GM23338 (cell line): Measurements from ENCODE around the gene CRACDL. TPM values are rescaled to one million over a fixed set of nuclear protein-coding genes. Genes with fewer than 3 reads are reported as not detected.

Experiments
- ATAC-seq: fragments of 200-7000 bp; cut with Tn5 transposase; 3 replicates; pipeline ENCODE4 v1.9.1; 2020
- DNase-seq: peaks from one replicate; pipeline ENCODE4 v3.0.0-alpha.2; 2015; ENCODE audit warnings: low spot score
- H2AFZ ChIP-seq: fragments of 200-600 bp; sonication (generic); 2 replicates; pipeline ENCODE4 v1.8.0; 2016; ENCODE audit warnings: antibody characterized with exemption, mild to moderate bottlenecking, moderate library complexity
- H3F3A ChIP-seq: fragments of 200-600 bp; sonication (generic); replicated peaks from 2 replicates; pipeline ENCODE4 v1.8.0; 2017; ENCODE audit warnings: antibody characterized with exemption, mixed run types, low read depth
- H3K27ac ChIP-seq: fragments of 200-600 bp; sonication (generic); 2 replicates; pipeline ENCODE4 v1.6.1; 2016; ENCODE audit warnings: low read depth
- H3K27me3 ChIP-seq: fragments of 200-600 bp; sonication (generic); 2 replicates; pipeline ENCODE4 v1.8.0; 2016; ENCODE audit warnings: mild to moderate bottlenecking, mixed run types, moderate library complexity; ENCODE audit not compliant: insufficient read depth
- H3K36me3 ChIP-seq: fragments of 200-600 bp; sonication (generic); 2 replicates; pipeline ENCODE4 v1.8.0; 2016; ENCODE audit warnings: mild to moderate bottlenecking; ENCODE audit not compliant: insufficient read depth
- H3K4me1 ChIP-seq: fragments of 200-600 bp; sonication (generic); 2 replicates; pipeline ENCODE4 v1.8.0; 2016; ENCODE audit warnings: mild to moderate bottlenecking, moderate library complexity; ENCODE audit not compliant: insufficient read depth
- H3K4me2 ChIP-seq: fragments of 200-600 bp; sonication (generic); 2 replicates; pipeline ENCODE4 v1.7.1; 2017; ENCODE audit warnings: mixed run types
- H3K4me3 ChIP-seq: fragments of 200-600 bp; sonication (generic); 2 replicates; pipeline ENCODE4 v1.6.1; 2016; ENCODE audit warnings: mixed run types
- H3K79me2 ChIP-seq: fragments of 200-600 bp; sonication (generic); replicated peaks from 2 replicates; pipeline ENCODE4 v1.8.0; 2017; ENCODE audit warnings: mild to moderate bottlenecking; ENCODE audit not compliant: insufficient read depth
- H3K9me2 ChIP-seq: fragments of 200-600 bp; sonication (generic); 2 replicates; pipeline ENCODE4 v1.8.0; 2017; ENCODE audit not compliant: insufficient read depth
- H4K20me1 ChIP-seq: fragments of 200-600 bp; sonication (generic); replicated peaks from 2 replicates; pipeline ENCODE4 v1.8.0; 2017; ENCODE audit warnings: mild to moderate bottlenecking; ENCODE audit not compliant: insufficient read depth
- H3K27ac Mint-ChIP-seq: 2 replicates; pipeline ENCODE4 v1.8.0; 2020; ENCODE audit warnings: inconsistent platforms, mild to moderate bottlenecking, moderate library complexity, mixed read lengths
- H3K27me3 Mint-ChIP-seq: 3 replicates; pipeline ENCODE4 v1.8.0; 2022; ENCODE audit warnings: low read depth, mild to moderate bottlenecking, moderate library complexity, mixed read lengths, inconsistent platforms; ENCODE audit not compliant: insufficient read depth, poor library complexity
- H3K36me3 Mint-ChIP-seq: 3 replicates; pipeline ENCODE4 v1.8.0; 2021; ENCODE audit warnings: low read depth, mild to moderate bottlenecking, inconsistent platforms, moderate library complexity, mixed read lengths
- H3K4me1 Mint-ChIP-seq: 3 replicates; pipeline ENCODE4 v1.8.0; 2020; ENCODE audit warnings: mild to moderate bottlenecking, inconsistent platforms, mixed read lengths
- H3K4me3 Mint-ChIP-seq: 3 replicates; pipeline ENCODE4 v1.8.0; 2021; ENCODE audit warnings: moderate library complexity, mild to moderate bottlenecking, inconsistent platforms, mixed read lengths
- H3K9me3 Mint-ChIP-seq: 3 replicates; pipeline ENCODE4 v1.8.0; 2020; ENCODE audit warnings: moderate library complexity, mild to moderate bottlenecking, inconsistent platforms, mixed read lengths
- ETS1 ChIP-seq: IDR thresholded peaks from 2 replicates; pipeline ENCODE4 v1.6.1; 2016; ENCODE audit warnings: antibody characterized with exemption
- EZH2 ChIP-seq: fragments of 200-600 bp; sonication (generic); IDR thresholded peaks from one replicate; pipeline ENCODE4 v1.8.0; 2017; ENCODE audit warnings: antibody characterized with exemption, mild to moderate bottlenecking, low read depth; ENCODE audit not compliant: unreplicated experiment
- EZH2phosphoT487 ChIP-seq: fragments of 200-600 bp; sonication (generic); IDR thresholded peaks from one replicate; pipeline ENCODE4 v1.8.1; 2018; ENCODE audit warnings: antibody characterized with exemption; ENCODE audit not compliant: unreplicated experiment
- JUNB ChIP-seq: IDR thresholded peaks from one replicate; pipeline ENCODE4 v1.6.1; 2016; ENCODE audit warnings: antibody characterized with exemption; ENCODE audit not compliant: unreplicated experiment
- NANOG ChIP-seq: IDR thresholded peaks from 2 replicates; pipeline ENCODE4 v1.6.1; 2016; ENCODE audit warnings: antibody characterized with exemption, borderline replicate concordance
- POLR2AphosphoS5 ChIP-seq: IDR thresholded peaks from 2 replicates; pipeline ENCODE4 v1.6.1; 2016; ENCODE audit warnings: antibody characterized with exemption, low read depth
- REST ChIP-seq: IDR thresholded peaks from one replicate; pipeline ENCODE4 v1.6.1; 2018; ENCODE audit warnings: antibody characterized with exemption; ENCODE audit not compliant: unreplicated experiment
- STAT1 ChIP-seq: IDR thresholded peaks from one replicate; pipeline ENCODE4 v1.6.1; 2016; ENCODE audit warnings: antibody characterized with exemption; ENCODE audit not compliant: unreplicated experiment
- ZNF114 ChIP-seq: fragments of 250-450 bp; sonication (Bioruptor Pico); IDR thresholded peaks from 2 replicates; pipeline ENCODE4 v1.5.0; 2020; ENCODE audit warnings: mild to moderate bottlenecking, moderate library complexity
- polyA plus RNA-seq: library from polyadenylated mRNA; unstranded; fragments of >200 nt; fragmentation: Nextera tagmentation; extraction: Ambion mirVana; gene quantifications from 2 replicates; pipeline ENCODE4 v1.2.1, GENCODE V29; 2016
- total RNA-seq: library from RNA; depleted of rRNA; stranded (reverse); fragments of >200 nt; shearing (Covaris generic); gene quantifications from 2 replicates; pipeline ENCODE4 v1.2.3, GENCODE V29; 2014
- TF ChIP-seq, protein P1 (sequence below), 2 experiments: fragments of 200-600 bp in 1 of 2; sonication (generic) in 1 of 2; conservative IDR thresholded peaks; 2 replicates each; pipeline versions ENCODE4 v1.5.1 to v1.6.1; 2016 to 2017; ENCODE audit warnings: antibody characterized with exemption in 2 of 2, low read depth in 2 of 2, mild to moderate bottlenecking in 2 of 2, moderate library complexity in 1 of 2

The CRACDL gene
- total and polyA plus RNA-seq, 2 experiments from 2014 or later = 0.14 to 0.16 TPM

DNA sequence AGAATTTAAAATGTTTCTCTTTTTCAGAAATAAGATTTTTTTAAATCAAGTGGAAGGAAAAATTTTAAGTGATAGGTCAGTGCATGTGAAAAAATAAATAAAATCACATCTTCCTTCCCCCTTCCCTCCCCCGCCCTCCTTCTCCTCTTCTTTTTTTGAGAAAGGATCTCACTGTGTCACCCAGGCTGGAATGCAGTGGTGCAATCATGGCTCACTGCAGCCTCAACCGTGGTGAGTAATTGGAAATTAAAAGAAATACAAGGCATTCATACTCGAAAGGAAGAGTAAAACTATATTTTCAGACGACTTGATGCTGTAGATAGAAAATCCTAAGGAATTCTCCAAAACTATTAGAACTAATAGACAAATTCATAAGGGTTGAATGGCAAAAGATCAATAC, 16.9 kb upstream of the CRACDL start (continued):
- TF ChIP-seq, protein P1, sequence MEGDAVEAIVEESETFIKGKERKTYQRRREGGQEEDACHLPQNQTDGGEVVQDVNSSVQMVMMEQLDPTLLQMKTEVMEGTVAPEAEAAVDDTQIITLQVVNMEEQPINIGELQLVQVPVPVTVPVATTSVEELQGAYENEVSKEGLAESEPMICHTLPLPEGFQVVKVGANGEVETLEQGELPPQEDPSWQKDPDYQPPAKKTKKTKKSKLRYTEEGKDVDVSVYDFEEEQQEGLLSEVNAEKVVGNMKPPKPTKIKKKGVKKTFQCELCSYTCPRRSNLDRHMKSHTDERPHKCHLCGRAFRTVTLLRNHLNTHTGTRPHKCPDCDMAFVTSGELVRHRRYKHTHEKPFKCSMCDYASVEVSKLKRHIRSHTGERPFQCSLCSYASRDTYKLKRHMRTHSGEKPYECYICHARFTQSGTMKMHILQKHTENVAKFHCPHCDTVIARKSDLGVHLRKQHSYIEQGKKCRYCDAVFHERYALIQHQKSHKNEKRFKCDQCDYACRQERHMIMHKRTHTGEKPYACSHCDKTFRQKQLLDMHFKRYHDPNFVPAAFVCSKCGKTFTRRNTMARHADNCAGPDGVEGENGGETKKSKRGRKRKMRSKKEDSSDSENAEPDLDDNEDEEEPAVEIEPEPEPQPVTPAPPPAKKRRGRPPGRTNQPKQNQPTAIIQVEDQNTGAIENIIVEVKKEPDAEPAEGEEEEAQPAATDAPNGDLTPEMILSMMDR (conservative IDR thresholded peaks at IDR 0.05; ENCODE audit: low read depth in 2 of 2) = no peak
- TF ChIP-seq EZH2 (no peak), REST (no peak), EZH2phosphoT487 (no peak), JUNB (no peak), ZNF114 (CRISPR knock-in tag) (no peak), ETS1 (no peak), POLR2AphosphoS5 (no peak), STAT1 (no peak)

DNA sequence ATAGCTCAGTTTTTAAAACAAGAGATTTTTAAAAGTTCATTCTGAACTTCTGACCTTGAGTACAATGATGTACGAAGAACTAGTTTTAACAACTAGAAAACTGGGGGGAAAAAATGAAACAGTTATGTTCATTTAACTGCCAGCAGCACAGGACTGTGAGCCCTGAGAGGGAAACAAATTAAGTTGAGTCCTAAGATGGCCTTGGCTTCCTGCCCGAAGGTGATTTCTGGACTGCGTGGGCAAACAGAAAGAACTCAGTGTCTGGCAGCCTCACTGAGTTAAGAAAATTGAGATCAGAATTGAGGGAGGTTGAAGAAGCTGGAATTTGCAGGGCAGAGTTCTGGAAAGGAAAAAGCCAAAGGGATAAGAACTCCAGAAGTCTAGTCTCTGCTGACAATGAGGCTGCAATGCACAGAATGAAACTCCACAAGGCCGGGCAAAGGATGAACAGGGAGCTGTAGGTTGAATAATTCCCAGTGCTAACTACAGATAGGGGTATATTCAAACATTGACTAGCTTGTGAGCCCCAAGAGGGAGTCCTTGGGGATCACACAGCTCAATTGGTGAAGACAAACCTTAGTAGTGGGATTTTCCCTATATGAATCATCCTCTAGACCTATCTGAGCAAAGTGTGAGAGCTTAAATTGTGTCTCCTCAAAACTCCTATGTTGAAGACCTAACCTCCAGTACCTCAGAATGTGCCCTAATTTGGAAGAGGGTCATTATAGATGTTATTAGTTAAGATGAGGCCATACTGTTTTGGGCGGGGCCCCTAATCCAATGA, 13.1 kb upstream of the CRACDL start:
- H3K4me2 ChIP-seq = no peak overlapping the region
- no peak for ATAC-seq
- no peak overlapping the region for H3K4me3 Mint-ChIP-seq

More for the DNA sequence above, 13.1 kb upstream of the CRACDL start:
- H4K20me1 ChIP-seq = no peaks in the 10 kb centered on the region
- no peak for DNase-seq
- H3K79me2 ChIP-seq = no peaks in the 10 kb centered on the region
- H3K4me1 ChIP-seq = no peaks in the 10 kb centered on the region
- TF ChIP-seq NANOG = no peak
- no peaks in the 10 kb centered on the region for H3K9me2 ChIP-seq
- Mint-ChIP-seq H3K4me1 (no peaks in the 10 kb centered on the region), H3K27ac (no peak overlapping the region), H3K36me3 (no peaks in the 10 kb centered on the region), H3K27me3 (no peaks in the 10 kb centered on the region), H3K9me3 (no peaks in the 10 kb centered on the region)
- no peak overlapping the region for H3K27ac ChIP-seq
- no peak overlapping the region for H3K4me3 ChIP-seq
- no peaks in the 10 kb centered on the region for H3K36me3 ChIP-seq
- no peaks in the 10 kb centered on the region for H3F3A ChIP-seq
- H3K27me3 ChIP-seq = no peaks in the 10 kb centered on the region
- H2AFZ ChIP-seq = no peak overlapping the region
